Stimulated activated CD8-positive, alpha-beta memory T cell treated with anti-CD3 and anti-CD28 coated beads, Interleukin-2, amount 100 ng/mL, for 1 hour (primary cell): ENCODE measurements around the gene PCCB.
"Not testable (repeated sequence)": the region's sequence is repeated elsewhere in the genome, so short reads cannot be mapped to it uniquely, and the experiment has no call there.

ENCODE experiments used
- DNase-seq, 2 donors: peaks; one replicate each; pipeline ENCODE4 v3.0.0-alpha.2; 2020; ENCODE audit warnings: low read depth in 2 of 2

The PCCB gene

GRCh38 chr3:136326316-136326715, 76.2 kb downstream of the PCCB start:
- no peak for DNase-seq

GRCh38 chr3:136327671-136328070, 77.5 kb downstream of the PCCB start:
- no peak for DNase-seq

GRCh38 chr3:136329593-136329992, 79.5 kb downstream of the PCCB start:
- no peak for DNase-seq

GRCh38 chr3:136330900-136331299, 80.8 kb downstream of the PCCB start:
- no peak for DNase-seq

GRCh38 chr3:136332302-136332701, 82.2 kb downstream of the PCCB start:
- no peak for DNase-seq

GRCh38 chr3:136332776-136333175, 82.6 kb downstream of the PCCB start:
- no peak for DNase-seq

- no peak for DNase-seq
Observed at GRCh38 chr3:136334209-136334608, 84.1 kb downstream of the PCCB start.

- DNase-seq, result not testable (repeated sequence)
Observed at GRCh38 chr3:136334726-136335125, 84.6 kb downstream of the PCCB start.

- DNase-seq, result no peak
Observed at GRCh38 chr3:136336329-136337100, 86.4 kb downstream of the PCCB start.

- no peak for DNase-seq
Observed at GRCh38 chr3:136343446-136343845, 93.3 kb downstream of the PCCB start.

GRCh38 chr3:136343873-136344555, 93.9 kb downstream of the PCCB start:
- no peak for DNase-seq

- no peak for DNase-seq
Observed at GRCh38 chr3:136346486-136346885, 96.3 kb downstream of the PCCB start.

GRCh38 chr3:136350132-136350531, 100.0 kb downstream of the PCCB start:
- no peak for DNase-seq

GRCh38 chr3:136350557-136350956, 100.4 kb downstream of the PCCB start:
- no peak for DNase-seq

GRCh38 chr3:136351351-136351750, 101.2 kb downstream of the PCCB start:
- DNase-seq, result no peak

GRCh38 chr3:136351905-136352304, 101.8 kb downstream of the PCCB start:
- DNase-seq, result no peak

- no peak for DNase-seq
Observed at GRCh38 chr3:136353461-136353860, 103.3 kb downstream of the PCCB start.

GRCh38 chr3:136366289-136366688, 116.1 kb downstream of the PCCB start:
- no peak for DNase-seq

GRCh38 chr3:136375800-136376199, 125.7 kb downstream of the PCCB start:
- not testable (repeated sequence) for DNase-seq

GRCh38 chr3:136377508-136377907, 127.4 kb downstream of the PCCB start:
- no peak for DNase-seq

- DNase-seq, result no peak
Observed at GRCh38 chr3:136378011-136378410, 127.9 kb downstream of the PCCB start.
